CD4-positive, alpha-beta T cell treated with Interleukin-17A for 4 hours (primary cell): ENCODE results near the gene DTD1.

Experiments
- DNase-seq: peaks from one replicate; pipeline ENCODE4 v3.0.0-alpha.2; 2020; ENCODE audit warnings: mixed read lengths

The DTD1 gene

GRCh38 chr20:18615020-18615650 is 27.3 kb downstream of the DTD1 start:
- DNase-seq = no peak

GRCh38 chr20:18621004-18621403 is 33.1 kb downstream of the DTD1 start:
- DNase-seq = no peak

- DNase-seq = no peak
These were observed 35.5 kb downstream of the DTD1 start for GRCh38 chr20:18623156-18623910.

GRCh38 chr20:18624948-18625347 is 37.1 kb downstream of the DTD1 start:
- DNase-seq = no peak

GRCh38 chr20:18625907-18626655 is 38.2 kb downstream of the DTD1 start:
- no peak for DNase-seq

- DNase-seq = no peak
These were observed 40.6 kb downstream of the DTD1 start for GRCh38 chr20:18628330-18628920.

GRCh38 chr20:18632196-18632789 is 44.4 kb downstream of the DTD1 start:
- peak; percentile 57 for DNase-seq

- no peak for DNase-seq
These were observed 45.6 kb downstream of the DTD1 start for GRCh38 chr20:18633411-18633810.

GRCh38 chr20:18634501-18634900 is 46.6 kb downstream of the DTD1 start:
- DNase-seq = no peak

- no peak for DNase-seq
These were observed 47.5 kb downstream of the DTD1 start for GRCh38 chr20:18635380-18635779.

GRCh38 chr20:18637224-18637623 is 49.4 kb downstream of the DTD1 start:
- DNase-seq = no peak

- DNase-seq = no peak
These were observed 50.9 kb downstream of the DTD1 start for GRCh38 chr20:18638768-18639167.

GRCh38 chr20:18639501-18639979 is 51.7 kb downstream of the DTD1 start:
- DNase-seq = no peak

GRCh38 chr20:18645196-18645745 is 57.4 kb downstream of the DTD1 start:
- no peak for DNase-seq

GRCh38 chr20:18645851-18646250 is 58.0 kb downstream of the DTD1 start:
- no peak for DNase-seq

- no peak for DNase-seq
These were observed 59.9 kb downstream of the DTD1 start for GRCh38 chr20:18647777-18648176.

- no peak for DNase-seq
These were observed 62.4 kb downstream of the DTD1 start for GRCh38 chr20:18650224-18650623.

- no peak for DNase-seq
These were observed 66.0 kb downstream of the DTD1 start for GRCh38 chr20:18653736-18654447.

GRCh38 chr20:18654448-18654773 is 66.6 kb downstream of the DTD1 start:
- DNase-seq = no peak

GRCh38 chr20:18657575-18657974 is 69.7 kb downstream of the DTD1 start:
- no peak for DNase-seq

- DNase-seq = no peak
These were observed 74.6 kb downstream of the DTD1 start for GRCh38 chr20:18662279-18663040.
